Body of pancreas (tissue), 4 donors: ENCODE data around the gene PSMB5.

ENCODE experiments used
- CTCF ChIP-seq, 7 experiments: fragments of 450-650 bp in 4 of 7; fragments of 200-600 bp in 3 of 7; sonication (generic) in 3 of 7; IDR thresholded peaks; one replicate each; pipeline ENCODE4 v1.5.1; 2016 to 2019; ENCODE audit warnings: antibody characterized with exemption in 7 of 7
- POLR2A ChIP-seq, 3 donors: fragments of 450-650 bp; IDR thresholded peaks; one replicate each; pipeline ENCODE4 v1.6.1; 2016; ENCODE audit warnings: antibody characterized with exemption in 3 of 3, mild to moderate bottlenecking in 2 of 3

- TF ChIP-seq POLR2A (IDR thresholded peaks at IDR 0.05) = no peak
- no peak for TF ChIP-seq CTCF (IDR thresholded peaks at IDR 0.05)
These were observed 40.2 kb upstream of the PSMB5 start for GRCh38 chr14:23074906-23075305.
